Dermis blood vessel endothelial cell (primary cell): Measurements from ENCODE around the gene OR1E1. TPM values are rescaled to one million over a fixed set of nuclear protein-coding genes. Genes with fewer than 3 reads are reported as not detected.
"Not testable (repeated sequence)": the region's sequence is repeated elsewhere in the genome, so short reads cannot be mapped to it uniquely, and the experiment has no call there.

Experiments used
- DNase-seq: peaks from one replicate; pipeline ENCODE4 v3.0.0; 2010
- total RNA-seq: library from RNA; depleted of rRNA; stranded (reverse); fragments of >200 nt; gene quantifications from 2 replicates; pipeline ENCODE4 v1.2.3, GENCODE V29; 2014

The OR1E1 gene, protein sequence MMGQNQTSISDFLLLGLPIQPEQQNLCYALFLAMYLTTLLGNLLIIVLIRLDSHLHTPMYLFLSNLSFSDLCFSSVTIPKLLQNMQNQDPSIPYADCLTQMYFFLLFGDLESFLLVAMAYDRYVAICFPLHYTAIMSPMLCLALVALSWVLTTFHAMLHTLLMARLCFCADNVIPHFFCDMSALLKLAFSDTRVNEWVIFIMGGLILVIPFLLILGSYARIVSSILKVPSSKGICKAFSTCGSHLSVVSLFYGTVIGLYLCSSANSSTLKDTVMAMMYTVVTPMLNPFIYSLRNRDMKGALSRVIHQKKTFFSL
- total RNA-seq, result not detected in 2 replicates

DNA sequence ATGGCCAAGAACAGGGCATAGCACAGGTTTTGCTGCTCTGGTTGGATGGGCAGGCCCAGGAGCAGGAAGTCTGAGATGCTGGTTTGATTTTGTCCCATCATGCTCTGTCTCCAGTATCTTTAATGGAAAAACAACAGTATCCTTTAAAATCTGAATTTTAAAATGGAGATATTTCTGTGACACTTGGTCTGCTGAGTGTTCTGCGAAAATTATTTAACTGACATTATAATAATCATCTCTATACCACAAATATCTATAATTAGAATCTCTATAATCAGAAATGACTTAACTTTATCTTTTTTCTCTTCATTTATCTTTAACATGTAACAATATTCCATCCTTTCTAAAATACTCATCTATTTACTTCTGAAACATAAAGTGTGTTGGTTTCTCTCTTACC, at the start of gene OR1E1:
Gene OR1E1 (minus strand): TSS at position 101 of the 400 bp plus-strand sequence. CDS start 0 bp downstream, at position 101.
- no peak for DNase-seq

- DNase-seq, result no peak
These were observed 49.4 kb upstream of the OR1E1 start for GRCh38 chr17:3447625-3448024.

GRCh38 chr17:3440451-3440850, 42.2 kb upstream of the OR1E1 start:
- DNase-seq, result no peak

DNA sequence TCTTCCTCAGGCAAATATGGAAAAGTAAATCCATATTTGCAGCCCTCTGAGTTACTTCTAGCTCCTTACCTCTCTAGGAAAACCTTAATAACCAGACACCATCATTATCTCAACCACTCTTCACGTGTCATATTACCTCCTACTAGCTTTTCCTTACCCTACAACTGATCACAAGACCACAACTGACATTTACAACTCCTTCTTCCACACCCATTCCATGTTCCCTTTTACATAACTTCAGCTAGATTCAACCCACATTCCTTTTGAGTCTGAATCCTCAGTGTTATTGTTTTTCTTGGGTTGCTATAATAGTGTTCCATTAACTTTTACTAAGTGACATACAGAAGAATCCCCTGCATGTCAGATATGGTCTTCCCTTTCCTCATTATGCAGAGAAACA, 40.2 kb upstream of the OR1E1 start:
- DNase-seq, result no peak

GRCh38 chr17:3433741-3434140, 35.5 kb upstream of the OR1E1 start, which contains the start of gene OR1E2:
TSS of gene OR1E2 (minus strand) at chr17:3433841. CDS start at chr17:3433841, 0 bp downstream.
- no peak for DNase-seq

- not testable (repeated sequence) for DNase-seq
These were observed 35.0 kb upstream of the OR1E1 start for GRCh38 chr17:3433215-3433614.

DNA sequence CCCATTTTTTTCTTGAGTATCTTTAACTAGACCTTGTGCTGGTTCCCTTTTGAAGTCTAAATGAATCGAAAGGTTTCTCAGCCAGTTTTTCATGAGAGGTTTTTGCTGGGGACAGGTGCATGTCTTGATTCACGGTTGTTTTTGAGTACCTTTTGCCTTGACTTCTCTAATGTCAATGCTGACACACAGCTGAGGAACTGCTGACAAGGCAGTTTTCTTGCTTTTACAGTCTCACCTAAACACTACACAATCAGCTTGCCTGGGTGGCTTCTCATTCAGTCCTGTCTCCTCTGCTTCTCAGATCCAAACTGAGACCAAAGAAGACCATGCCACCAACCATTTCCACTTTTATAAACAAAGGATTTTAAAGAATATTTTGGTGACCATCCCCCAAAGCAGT, 20.0 kb upstream of the OR1E1 start:
- no peak for DNase-seq

DNA sequence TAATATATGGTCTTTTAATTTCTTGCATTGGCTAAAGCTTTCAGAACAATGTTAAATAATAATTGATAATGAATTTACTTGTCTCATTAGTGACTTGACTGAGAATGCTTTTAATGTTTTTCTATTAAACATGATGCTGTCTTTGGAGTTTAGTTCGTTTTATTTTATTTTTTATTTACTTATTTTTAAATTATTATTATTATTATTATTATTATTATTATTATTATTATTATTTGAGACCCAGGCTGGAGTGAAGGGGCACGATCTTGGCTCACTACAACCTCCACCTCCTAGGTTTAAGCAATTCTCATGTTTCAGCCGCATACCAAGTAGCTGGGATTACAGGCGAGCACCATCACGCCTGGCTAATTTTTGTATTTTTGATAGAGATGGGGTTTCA, 17.4 kb upstream of the OR1E1 start:
- DNase-seq, result no peak

DNA sequence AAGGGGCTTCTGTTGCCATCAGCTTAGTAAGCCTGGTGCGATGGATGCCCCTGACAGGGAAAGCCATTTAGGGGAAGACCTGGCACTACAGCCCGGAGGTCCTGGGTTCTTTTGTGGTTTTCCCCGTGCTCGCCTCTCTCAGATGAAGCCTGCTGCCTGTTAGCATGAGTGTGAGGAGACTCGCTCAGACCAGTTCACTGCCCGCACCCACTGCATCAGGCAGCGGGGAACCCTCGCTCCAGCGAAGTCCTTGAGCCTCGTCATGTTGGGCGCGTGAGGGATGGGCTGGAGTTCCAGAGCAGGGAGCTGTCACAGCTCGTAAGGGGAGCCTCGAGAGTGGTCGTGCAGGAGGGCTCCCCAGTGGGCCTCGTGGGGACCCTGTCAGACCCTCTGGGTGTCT, 14.0 kb upstream of the OR1E1 start:
- not testable (repeated sequence) for DNase-seq

GRCh38 chr17:3411070-3411469, 12.9 kb upstream of the OR1E1 start, which contains the start of gene OR3A3:
TSS of gene OR3A3 (plus strand) at chr17:3411370.
- no peak for DNase-seq

DNA sequence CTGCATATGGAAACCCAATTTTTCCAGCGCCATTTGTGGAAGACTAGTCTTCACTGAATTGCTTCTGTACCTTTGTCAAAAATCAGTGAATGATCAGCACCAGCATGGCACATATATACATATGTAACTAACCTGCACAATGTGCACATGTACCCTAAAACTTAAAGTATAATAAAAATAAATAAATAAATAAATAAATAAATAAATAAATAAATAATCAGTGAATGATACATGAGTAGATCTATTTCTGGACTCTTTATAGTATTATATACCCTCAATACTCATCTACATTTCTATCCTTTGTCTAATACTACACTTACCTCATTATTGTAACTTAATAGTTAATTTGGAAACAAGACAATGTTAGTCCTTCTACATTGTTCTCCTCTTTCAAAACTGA, 5.6 kb upstream of the OR1E1 start:
- DNase-seq, result not testable (repeated sequence)

DNA sequence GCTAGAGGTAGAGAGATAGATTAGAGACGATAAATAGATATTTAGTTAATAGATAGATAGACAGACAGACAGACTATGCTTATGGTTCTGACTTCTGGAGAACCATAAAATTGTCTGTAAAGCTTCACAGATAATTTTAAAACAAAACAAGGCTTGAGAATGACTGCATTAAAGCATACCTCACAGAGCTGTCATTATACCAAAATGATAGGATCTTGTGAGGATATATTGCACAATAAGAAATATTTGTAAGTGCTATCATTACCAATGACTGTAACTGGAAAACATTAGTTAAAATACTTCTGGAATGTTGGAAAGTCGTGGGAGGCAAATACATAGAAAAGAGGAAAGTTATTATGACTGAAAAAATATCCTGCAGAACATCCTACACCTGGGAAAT, 3.6 kb upstream of the OR1E1 start:
- no peak for DNase-seq

- no peak for DNase-seq
These were observed 1.8 kb upstream of the OR1E1 start for GRCh38 chr17:3400055-3400454.

- DNase-seq, result not testable (repeated sequence)
These were observed 409 bp downstream of the OR1E1 start for GRCh38 chr17:3397801-3398200.

DNA sequence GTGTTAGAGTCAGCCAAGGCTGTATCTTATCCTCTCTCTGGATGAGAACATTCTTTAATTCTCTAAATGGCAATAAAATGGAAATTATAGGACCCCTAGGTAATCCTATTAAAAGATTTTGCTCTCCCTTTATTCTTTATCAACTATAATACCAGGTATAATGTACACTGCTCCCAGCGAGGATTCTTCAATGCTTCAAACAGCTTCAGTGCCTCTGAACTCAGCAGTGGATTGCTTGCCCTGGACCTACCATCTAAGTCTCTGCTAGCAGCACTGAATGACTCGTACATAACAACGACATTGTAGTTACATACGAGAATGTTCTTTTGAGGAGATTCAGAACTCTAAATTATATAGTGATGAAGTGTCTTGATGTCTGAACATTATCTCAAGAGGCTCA, 8.4 kb downstream of the OR1E1 start:
- no peak for DNase-seq

GRCh38 chr17:3385869-3386816, 12.1 kb downstream of the OR1E1 start, which contains the start of gene OR3A2:
TSS of gene OR3A2 (minus strand) at chr17:3386308.
- DNase-seq, result no peak

- DNase-seq, result no peak
These were observed 16.3 kb downstream of the OR1E1 start for GRCh38 chr17:3381957-3382356.

GRCh38 chr17:3378321-3378720, 19.9 kb downstream of the OR1E1 start:
- no peak for DNase-seq

DNA sequence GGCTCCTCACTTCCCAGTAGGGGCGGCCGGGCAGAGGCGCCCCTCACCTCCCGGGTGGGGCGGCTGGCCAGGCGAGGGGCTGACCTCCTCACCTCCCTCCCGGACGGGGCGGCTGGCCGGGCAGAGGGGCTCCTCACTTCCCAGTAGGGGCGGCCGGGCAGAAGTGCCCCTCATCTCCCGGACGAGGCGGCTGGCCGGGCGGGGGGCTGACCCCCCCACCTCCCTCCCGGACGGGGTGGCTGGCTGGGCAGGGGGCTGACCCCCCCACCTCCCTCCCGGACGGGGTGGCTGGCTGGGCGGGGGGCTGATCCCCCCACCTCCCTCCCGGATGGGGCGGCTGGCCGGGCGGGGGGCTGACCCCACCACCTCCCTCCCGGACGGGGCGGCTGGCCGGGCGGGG, 27.0 kb downstream of the OR1E1 start:
- not testable (repeated sequence) for DNase-seq
